GM23338 (cell line): ENCODE measurements around the gene ARMC9.

Source experiments
- CREB1 ChIP-seq: fragments of 250-450 bp; sonication (Bioruptor Pico); IDR thresholded peaks from 2 replicates; pipeline ENCODE4 v1.5.0; 2020; ENCODE audit warnings: low read depth, mild to moderate bottlenecking, moderate library complexity
- CTCF ChIP-seq, 2 experiments: fragments of 200-600 bp in 1 of 2; sonication (generic) in 1 of 2; conservative IDR thresholded peaks; 2 replicates each; pipeline versions ENCODE4 v1.5.1 to v1.6.1; 2016 to 2017; ENCODE audit warnings: antibody characterized with exemption in 2 of 2, low read depth in 2 of 2, mild to moderate bottlenecking in 2 of 2, moderate library complexity in 1 of 2
- EZH2 ChIP-seq: fragments of 200-600 bp; sonication (generic); IDR thresholded peaks from one replicate; pipeline ENCODE4 v1.8.0; 2017; ENCODE audit warnings: antibody characterized with exemption, mild to moderate bottlenecking, low read depth; ENCODE audit not compliant: unreplicated experiment
- NANOG ChIP-seq: IDR thresholded peaks from 2 replicates; pipeline ENCODE4 v1.6.1; 2016; ENCODE audit warnings: antibody characterized with exemption, borderline replicate concordance
- POLR2AphosphoS5 ChIP-seq: IDR thresholded peaks from 2 replicates; pipeline ENCODE4 v1.6.1; 2016; ENCODE audit warnings: antibody characterized with exemption, low read depth
- REST ChIP-seq: IDR thresholded peaks from one replicate; pipeline ENCODE4 v1.6.1; 2018; ENCODE audit warnings: antibody characterized with exemption; ENCODE audit not compliant: unreplicated experiment
- ZNF462 ChIP-seq: fragments of 250-450 bp; sonication (Bioruptor Pico); IDR thresholded peaks from 2 replicates; pipeline ENCODE4 v1.5.0; 2020; ENCODE audit warnings: mild to moderate bottlenecking, moderate library complexity

GRCh38 chr2:231373184-231373583 lies 174.8 kb downstream of the ARMC9 start:
- TF ChIP-seq POLR2AphosphoS5 (no peak), CTCF (conservative IDR thresholded peaks at IDR 0.05; ENCODE audit: low read depth in 2 of 2) (no peak), NANOG (no peak), EZH2 (no peak), REST (no peak), ZNF462 (CRISPR knock-in tag) (no peak), CREB1 (CRISPR knock-in tag) (no peak)
